ENCODE results near the gene CCN5.
A peak's percentile ranks its signal among the peaks of the same experiment; 100 is the strongest.
"Not testable (repeated sequence)": the region's sequence is repeated elsewhere in the genome, so short reads cannot be mapped to it uniquely, and the experiment has no call there.

The CCN5 gene

GRCh38 chr20:44695295-44695673 is 19.9 kb upstream of the CCN5 start:
- Histone ChIP-seq H3K4me3 (ENCODE audit: low read length in 2 of 2) (no peak overlapping the region), H3K27me3 (ENCODE audit: control insufficient read depth in 2 of 2, insufficient read depth in 2 of 2, low read length in 2 of 2) (no peaks in the 10 kb centered on the region), H3K9me3 (ENCODE audit: control insufficient read depth in 2 of 2, low read length in 2 of 2) (no peaks in the 10 kb centered on the region), H3K9ac (ENCODE audit: low read depth in 1 of 2, low read length in 2 of 2) (no peak overlapping the region), H3K4me1 (ENCODE audit: control insufficient read depth in 2 of 2, insufficient read depth in 2 of 2, low read length in 2 of 2) (no peaks in the 10 kb centered on the region), H3K36me3 (ENCODE audit: control insufficient read depth in 2 of 2, insufficient read depth in 2 of 2, low read length in 2 of 2) (no peaks in the 10 kb centered on the region), H3K27ac (ENCODE audit: low read depth in 2 of 2, low read length in 2 of 2) (no peak overlapping the region)

GRCh38 chr20:44695674-44696300 is 19.4 kb upstream of the CCN5 start:
- no peak overlapping the region for H3K4me3 ChIP-seq (ENCODE audit: low read length in 2 of 2)
- H3K9ac ChIP-seq (ENCODE audit: low read depth in 1 of 2, low read length in 2 of 2): no peak overlapping the region
- H3K4me1 ChIP-seq (ENCODE audit: control insufficient read depth in 2 of 2, insufficient read depth in 2 of 2, low read length in 2 of 2): no peaks in the 10 kb centered on the region
- no peak overlapping the region for H3K27ac ChIP-seq (ENCODE audit: low read depth in 2 of 2, low read length in 2 of 2)
- H3K36me3 ChIP-seq (ENCODE audit: control insufficient read depth in 2 of 2, insufficient read depth in 2 of 2, low read length in 2 of 2): no peaks in the 10 kb centered on the region
- no peaks in the 10 kb centered on the region for H3K27me3 ChIP-seq (ENCODE audit: control insufficient read depth in 2 of 2, insufficient read depth in 2 of 2, low read length in 2 of 2)
- H3K9me3 ChIP-seq (ENCODE audit: control insufficient read depth in 2 of 2, low read length in 2 of 2): no peaks in the 10 kb centered on the region

- no peak overlapping the region for H3K27ac ChIP-seq (ENCODE audit: low read depth in 2 of 2, low read length in 2 of 2)
- H3K4me1 ChIP-seq (ENCODE audit: control insufficient read depth in 2 of 2, insufficient read depth in 2 of 2, low read length in 2 of 2): no peaks in the 10 kb centered on the region
Observed at GRCh38 chr20:44696315-44696714, 18.9 kb upstream of the CCN5 start.

GRCh38 chr20:44697041-44697440 is 18.1 kb upstream of the CCN5 start:
- H3K4me3 ChIP-seq (ENCODE audit: low read length in 2 of 2); H3K27me3 ChIP-seq (ENCODE audit: control insufficient read depth in 2 of 2, insufficient read depth in 2 of 2, low read length in 2 of 2); H3K36me3 ChIP-seq (ENCODE audit: control insufficient read depth in 2 of 2, insufficient read depth in 2 of 2, low read length in 2 of 2); H3K4me1 ChIP-seq (ENCODE audit: control insufficient read depth in 2 of 2, insufficient read depth in 2 of 2, low read length in 2 of 2); H3K9ac ChIP-seq (ENCODE audit: low read depth in 1 of 2, low read length in 2 of 2); H3K9me3 ChIP-seq (ENCODE audit: control insufficient read depth in 2 of 2, low read length in 2 of 2); H3K27ac ChIP-seq (ENCODE audit: low read depth in 2 of 2, low read length in 2 of 2): not testable (repeated sequence)

More at GRCh38 chr20:44696315-44696714, 18.9 kb upstream of the CCN5 start:
- Histone ChIP-seq H3K9me3 (ENCODE audit: control insufficient read depth in 2 of 2, low read length in 2 of 2) (no peaks in the 10 kb centered on the region), H3K4me3 (ENCODE audit: low read length in 2 of 2) (no peak overlapping the region), H3K36me3 (ENCODE audit: control insufficient read depth in 2 of 2, insufficient read depth in 2 of 2, low read length in 2 of 2) (no peaks in the 10 kb centered on the region), H3K27me3 (ENCODE audit: control insufficient read depth in 2 of 2, insufficient read depth in 2 of 2, low read length in 2 of 2) (no peaks in the 10 kb centered on the region), H3K9ac (ENCODE audit: low read depth in 1 of 2, low read length in 2 of 2) (no peak overlapping the region)

- Histone ChIP-seq H3K9me3 (ENCODE audit: control insufficient read depth in 2 of 2, low read length in 2 of 2) (no peaks in the 10 kb centered on the region), H3K27ac (ENCODE audit: low read depth in 2 of 2, low read length in 2 of 2) (no peak overlapping the region), H3K27me3 (ENCODE audit: control insufficient read depth in 2 of 2, insufficient read depth in 2 of 2, low read length in 2 of 2) (no peaks in the 10 kb centered on the region), H3K4me1 (ENCODE audit: control insufficient read depth in 2 of 2, insufficient read depth in 2 of 2, low read length in 2 of 2) (peaks cover 6 to 8% of the 10 kb centered on the region in 2 donors), H3K4me3 (ENCODE audit: low read length in 2 of 2) (no peak overlapping the region), H3K9ac (ENCODE audit: low read depth in 1 of 2, low read length in 2 of 2) (no peak overlapping the region), H3K36me3 (ENCODE audit: control insufficient read depth in 2 of 2, insufficient read depth in 2 of 2, low read length in 2 of 2) (no peaks in the 10 kb centered on the region)
Observed at GRCh38 chr20:44698351-44698750, 16.8 kb upstream of the CCN5 start.

GRCh38 chr20:44700306-44700705 is 14.9 kb upstream of the CCN5 start:
- Histone ChIP-seq H3K4me3 (ENCODE audit: low read length in 2 of 2) (no peak overlapping the region), H3K27me3 (ENCODE audit: control insufficient read depth in 2 of 2, insufficient read depth in 2 of 2, low read length in 2 of 2) (no peaks in the 10 kb centered on the region), H3K27ac (ENCODE audit: low read depth in 2 of 2, low read length in 2 of 2) (no peak overlapping the region), H3K9me3 (ENCODE audit: control insufficient read depth in 2 of 2, low read length in 2 of 2) (no peaks in the 10 kb centered on the region), H3K36me3 (ENCODE audit: control insufficient read depth in 2 of 2, insufficient read depth in 2 of 2, low read length in 2 of 2) (no peaks in the 10 kb centered on the region), H3K9ac (ENCODE audit: low read depth in 1 of 2, low read length in 2 of 2) (no peak overlapping the region), H3K4me1 (ENCODE audit: control insufficient read depth in 2 of 2, insufficient read depth in 2 of 2, low read length in 2 of 2) (peaks cover 6 to 8% of the 10 kb centered on the region in 2 donors)

- no peak overlapping the region for H3K4me3 ChIP-seq (ENCODE audit: low read length in 2 of 2)
- H3K36me3 ChIP-seq (ENCODE audit: control insufficient read depth in 2 of 2, insufficient read depth in 2 of 2, low read length in 2 of 2): no peaks in the 10 kb centered on the region
- H3K4me1 ChIP-seq (ENCODE audit: control insufficient read depth in 2 of 2, insufficient read depth in 2 of 2, low read length in 2 of 2): peaks cover 6 to 8% of the 10 kb centered on the region in 2 donors
- H3K9me3 ChIP-seq (ENCODE audit: control insufficient read depth in 2 of 2, low read length in 2 of 2): no peaks in the 10 kb centered on the region
- H3K9ac ChIP-seq (ENCODE audit: low read depth in 1 of 2, low read length in 2 of 2): no peak overlapping the region
- no peaks in the 10 kb centered on the region for H3K27me3 ChIP-seq (ENCODE audit: control insufficient read depth in 2 of 2, insufficient read depth in 2 of 2, low read length in 2 of 2)
- H3K27ac ChIP-seq (ENCODE audit: low read depth in 2 of 2, low read length in 2 of 2): no peak overlapping the region
Observed at GRCh38 chr20:44701118-44701857, 13.9 kb upstream of the CCN5 start.

- Histone ChIP-seq H3K9me3 (ENCODE audit: control insufficient read depth in 2 of 2, low read length in 2 of 2) (no peaks in the 10 kb centered on the region), H3K27ac (ENCODE audit: low read depth in 2 of 2, low read length in 2 of 2) (no peak overlapping the region), H3K4me1 (ENCODE audit: control insufficient read depth in 2 of 2, insufficient read depth in 2 of 2, low read length in 2 of 2) (peaks cover 6 to 8% of the 10 kb centered on the region in 2 donors), H3K9ac (ENCODE audit: low read depth in 1 of 2, low read length in 2 of 2) (no peak overlapping the region), H3K4me3 (ENCODE audit: low read length in 2 of 2) (no peak overlapping the region), H3K36me3 (ENCODE audit: control insufficient read depth in 2 of 2, insufficient read depth in 2 of 2, low read length in 2 of 2) (no peaks in the 10 kb centered on the region), H3K27me3 (ENCODE audit: control insufficient read depth in 2 of 2, insufficient read depth in 2 of 2, low read length in 2 of 2) (no peaks in the 10 kb centered on the region)
Observed at GRCh38 chr20:44701858-44702256, 13.3 kb upstream of the CCN5 start.

- H3K27me3 ChIP-seq (ENCODE audit: control insufficient read depth in 2 of 2, insufficient read depth in 2 of 2, low read length in 2 of 2): no peaks in the 10 kb centered on the region
- H3K27ac ChIP-seq (ENCODE audit: low read depth in 2 of 2, low read length in 2 of 2): peak overlapping the region in 1 of 2 donors; percentile 32
- no peak overlapping the region for H3K4me3 ChIP-seq (ENCODE audit: low read length in 2 of 2)
- peaks cover 6 to 8% of the 10 kb centered on the region in 2 donors for H3K4me1 ChIP-seq (ENCODE audit: control insufficient read depth in 2 of 2, insufficient read depth in 2 of 2, low read length in 2 of 2)
- H3K9ac ChIP-seq (ENCODE audit: low read depth in 1 of 2, low read length in 2 of 2): no peak overlapping the region
- H3K9me3 ChIP-seq (ENCODE audit: control insufficient read depth in 2 of 2, low read length in 2 of 2): no peaks in the 10 kb centered on the region
- H3K36me3 ChIP-seq (ENCODE audit: control insufficient read depth in 2 of 2, insufficient read depth in 2 of 2, low read length in 2 of 2): no peaks in the 10 kb centered on the region
Observed at GRCh38 chr20:44702776-44703175, 12.4 kb upstream of the CCN5 start.

- Histone ChIP-seq H3K27ac (ENCODE audit: low read depth in 2 of 2, low read length in 2 of 2) (peak overlapping the region in 1 of 2 donors; percentile 32), H3K4me3 (ENCODE audit: low read length in 2 of 2) (no peak overlapping the region), H3K4me1 (ENCODE audit: control insufficient read depth in 2 of 2, insufficient read depth in 2 of 2, low read length in 2 of 2) (peaks cover 6 to 8% of the 10 kb centered on the region in 2 donors), H3K9ac (ENCODE audit: low read depth in 1 of 2, low read length in 2 of 2) (no peak overlapping the region), H3K9me3 (ENCODE audit: control insufficient read depth in 2 of 2, low read length in 2 of 2) (no peaks in the 10 kb centered on the region), H3K27me3 (ENCODE audit: control insufficient read depth in 2 of 2, insufficient read depth in 2 of 2, low read length in 2 of 2) (no peaks in the 10 kb centered on the region), H3K36me3 (ENCODE audit: control insufficient read depth in 2 of 2, insufficient read depth in 2 of 2, low read length in 2 of 2) (no peaks in the 10 kb centered on the region)
Observed at GRCh38 chr20:44703183-44703925, 11.8 kb upstream of the CCN5 start.

Data from mucosa of rectum (tissue), 2 donors.